GM21576 (cell line): ENCODE data around the gene MTPN.

Experiments
- ATAC-seq: cut with Tn5 transposase; IDR thresholded peaks from one replicate; pipeline ENCODE4 v1.9.1; 2021; ENCODE audit warnings: mild to moderate bottlenecking, moderate library complexity; ENCODE audit not compliant: unreplicated experiment

Gene MTPN

GRCh38 chr7:135930565-135931461, 46.3 kb downstream of the MTPN start:
- ATAC-seq: no peak

- ATAC-seq: no peak
Observed at GRCh38 chr7:135929722-135930141, 47.4 kb downstream of the MTPN start.

DNA sequence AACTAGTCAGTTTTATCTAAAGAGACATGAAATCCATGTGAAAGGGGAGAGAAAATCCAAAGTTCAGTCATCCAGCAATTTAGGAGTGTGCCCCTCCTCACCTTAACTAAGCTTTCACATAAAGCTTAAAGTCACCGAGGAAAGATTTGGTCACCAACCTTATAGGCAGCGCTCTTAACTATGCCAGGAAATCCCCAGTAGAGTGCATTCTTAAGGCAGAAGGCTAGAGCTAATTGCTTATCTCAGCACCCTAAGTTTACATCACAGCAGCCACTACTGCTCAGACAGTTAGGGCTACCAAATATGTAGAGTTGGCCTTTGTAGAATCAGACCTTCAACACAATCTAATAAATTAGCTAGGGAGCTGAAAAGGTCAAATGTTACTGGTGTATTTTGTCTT, 47.9 kb downstream of the MTPN start:
- no peak for ATAC-seq

- no peak for ATAC-seq
Observed at GRCh38 chr7:135928136-135928535, 49.0 kb downstream of the MTPN start.

DNA sequence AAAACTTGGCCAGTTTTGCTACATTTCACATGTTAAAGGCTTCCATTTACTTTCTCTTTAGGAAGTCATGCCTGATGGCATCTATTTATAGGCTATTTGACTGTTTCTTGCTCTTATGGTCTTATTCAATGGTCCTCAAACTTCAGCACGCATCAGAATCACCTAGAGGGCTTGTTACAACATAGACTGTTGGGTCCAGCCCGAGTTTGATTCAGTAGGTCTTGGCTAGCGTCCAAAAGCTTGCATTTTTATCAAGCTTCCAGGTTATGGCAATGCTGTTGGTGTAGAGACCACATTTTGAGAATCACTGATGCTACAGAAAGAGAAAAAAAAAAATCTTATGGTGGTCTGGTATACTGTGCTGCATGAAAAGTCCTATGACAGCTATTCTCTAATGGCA, 51.9 kb downstream of the MTPN start:
- ATAC-seq: no peak

DNA sequence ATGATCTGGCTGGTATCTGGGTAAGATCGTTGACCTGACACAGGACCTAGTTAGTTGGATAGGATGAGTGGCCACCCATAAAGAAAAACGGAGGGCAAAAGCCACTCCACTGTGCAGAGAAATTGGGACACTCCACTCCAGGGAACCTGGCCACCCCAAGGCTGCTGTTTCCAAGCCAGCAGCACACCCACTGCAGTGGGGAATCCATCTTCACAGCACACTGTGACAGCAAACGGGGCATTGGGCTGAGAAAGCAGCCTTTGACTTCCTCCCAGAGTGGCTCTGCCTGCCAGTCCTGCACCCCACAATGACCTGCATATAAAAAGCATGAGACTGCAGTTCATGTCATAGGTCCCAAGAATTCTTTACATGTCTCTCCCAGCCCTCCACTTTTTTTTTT, 52.9 kb downstream of the MTPN start:
- no peak for ATAC-seq

DNA sequence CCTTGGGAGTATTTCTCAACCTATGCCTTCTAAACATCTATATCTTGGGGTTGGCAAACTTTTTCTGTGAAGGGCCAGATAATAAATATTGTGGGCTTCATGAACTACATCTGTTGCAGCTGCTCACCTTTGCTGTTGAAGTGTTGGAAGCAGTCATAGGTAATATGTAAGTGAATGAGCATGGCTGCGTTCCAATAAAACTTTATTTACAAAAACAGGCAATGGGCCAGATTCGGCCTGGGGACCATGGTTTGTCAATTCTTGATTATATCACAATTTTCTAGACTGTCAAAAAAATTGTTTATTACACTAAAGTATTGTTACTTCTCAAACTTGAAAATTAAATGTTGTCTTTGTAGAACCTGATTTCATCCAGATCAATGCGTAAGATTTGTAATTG, 54.9 kb downstream of the MTPN start:
- ATAC-seq: no peak

DNA sequence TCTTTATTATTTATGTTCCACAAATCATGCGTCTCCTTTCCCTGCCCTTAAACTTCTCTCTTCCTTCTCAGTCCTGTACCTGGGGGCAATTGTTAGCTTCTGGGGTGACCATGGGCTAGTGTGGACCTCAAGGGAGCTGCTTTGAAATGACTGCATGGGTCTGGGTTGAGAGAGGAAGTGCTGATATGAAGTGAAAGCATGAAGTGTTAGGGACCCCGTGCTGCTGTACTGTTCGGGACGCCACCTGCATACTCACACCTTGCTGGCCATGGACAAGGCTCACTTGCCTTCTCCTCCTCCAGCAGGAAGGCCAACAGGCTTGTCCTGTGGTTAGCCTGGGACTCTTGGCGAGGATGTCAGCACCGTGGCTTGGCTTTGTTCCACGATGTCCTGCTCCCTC, 56.7 kb downstream of the MTPN start:
- peak; percentile 63 for ATAC-seq

- no peak for ATAC-seq
Observed at GRCh38 chr7:135919071-135919841, 57.9 kb downstream of the MTPN start.

DNA sequence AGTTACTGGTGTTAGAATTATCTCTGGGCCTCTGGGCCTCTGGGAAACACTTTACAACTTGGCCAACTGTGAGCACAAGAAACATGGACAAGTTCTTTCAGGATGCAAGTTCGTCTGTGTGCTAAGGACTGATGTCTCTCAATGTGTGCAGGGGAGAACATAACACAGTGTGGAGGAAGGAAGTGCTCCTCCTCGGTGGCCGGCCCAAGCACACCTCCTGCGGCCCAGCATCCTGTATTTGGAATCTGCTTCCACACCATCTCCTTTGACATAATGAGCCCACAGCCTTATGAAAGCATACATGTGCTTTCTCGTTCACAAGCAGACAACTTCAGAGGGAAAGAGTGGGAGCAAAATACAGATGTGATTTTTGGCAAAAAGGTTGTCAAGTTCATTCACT, 59.0 kb downstream of the MTPN start:
- no peak for ATAC-seq

GRCh38 chr7:135917721-135918120, 59.4 kb downstream of the MTPN start:
- ATAC-seq: no peak

- no peak for ATAC-seq
Observed at GRCh38 chr7:135914346-135914745, 62.8 kb downstream of the MTPN start.

- ATAC-seq: no peak
Observed at GRCh38 chr7:135913404-135913803, 63.8 kb downstream of the MTPN start.

GRCh38 chr7:135911099-135911498, 66.1 kb downstream of the MTPN start:
- no peak for ATAC-seq

- ATAC-seq: no peak
Observed at GRCh38 chr7:135910393-135911036, 66.6 kb downstream of the MTPN start.

DNA sequence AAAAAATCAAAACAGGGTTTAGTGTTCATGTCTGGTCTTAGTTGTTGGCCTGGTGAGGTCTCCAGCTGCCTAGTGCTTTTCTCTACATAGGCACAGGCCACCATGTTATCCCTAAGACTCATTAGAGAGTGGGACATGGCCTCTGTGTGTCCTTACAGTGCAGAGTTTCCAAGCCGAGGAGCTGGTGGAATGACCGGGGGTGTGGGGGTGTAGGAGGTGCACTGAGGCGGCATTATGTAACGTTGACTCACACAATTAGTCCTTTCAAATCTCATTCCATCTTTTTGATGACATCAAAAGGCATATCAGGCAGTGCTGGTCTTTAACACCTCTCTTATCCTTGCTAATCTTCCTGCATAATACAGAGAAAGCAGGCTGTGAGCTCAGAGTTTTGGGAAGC, 71.3 kb downstream of the MTPN start:
- ATAC-seq: no peak

- no peak for ATAC-seq
Observed at GRCh38 chr7:135905355-135905754, 71.8 kb downstream of the MTPN start.

- no peak for ATAC-seq
Observed at GRCh38 chr7:135904282-135904681, 72.9 kb downstream of the MTPN start.

GRCh38 chr7:135901585-135902540, 75.3 kb downstream of the MTPN start:
- ATAC-seq: no peak

DNA sequence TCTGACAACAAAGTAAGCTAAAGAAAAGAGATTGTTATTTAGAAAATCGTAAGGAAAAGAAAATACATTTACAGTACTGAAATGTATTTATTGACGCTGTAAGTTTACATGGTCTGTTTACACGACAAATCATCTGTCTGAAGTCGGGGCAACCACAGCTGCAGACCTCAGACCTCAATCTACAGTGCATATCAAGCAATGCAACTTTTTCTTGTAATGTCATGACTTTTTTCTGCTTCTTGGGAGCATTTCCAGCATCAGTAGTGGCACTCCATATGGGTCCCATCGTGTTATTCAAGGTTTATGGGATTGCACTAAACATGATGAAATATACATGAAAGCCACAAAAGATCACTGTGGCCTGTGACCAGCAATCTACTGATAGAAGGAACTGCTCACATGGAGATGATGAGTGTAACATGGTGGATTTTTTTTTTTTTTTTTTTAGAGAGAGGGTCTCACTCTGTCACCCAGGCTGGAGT, 77.1 kb downstream of the MTPN start:
- ATAC-seq: no peak
